GM23338 (cell line): ENCODE data around the gene TMTC2. TPM values are rescaled to one million over a fixed set of nuclear protein-coding genes. Genes with fewer than 3 reads are reported as not detected.

Source experiments
- CTCF ChIP-seq, 2 experiments: fragments of 200-600 bp in 1 of 2; sonication (generic) in 1 of 2; conservative IDR thresholded peaks; 2 replicates each; pipeline versions ENCODE4 v1.5.1 to v1.6.1; 2016 to 2017; ENCODE audit warnings: antibody characterized with exemption in 2 of 2, low read depth in 2 of 2, mild to moderate bottlenecking in 2 of 2, moderate library complexity in 1 of 2
- ETS1 ChIP-seq: IDR thresholded peaks from 2 replicates; pipeline ENCODE4 v1.6.1; 2016; ENCODE audit warnings: antibody characterized with exemption
- EZH2 ChIP-seq: fragments of 200-600 bp; sonication (generic); IDR thresholded peaks from one replicate; pipeline ENCODE4 v1.8.0; 2017; ENCODE audit warnings: antibody characterized with exemption, mild to moderate bottlenecking, low read depth; ENCODE audit not compliant: unreplicated experiment
- EZH2phosphoT487 ChIP-seq: fragments of 200-600 bp; sonication (generic); IDR thresholded peaks from one replicate; pipeline ENCODE4 v1.8.1; 2018; ENCODE audit warnings: antibody characterized with exemption; ENCODE audit not compliant: unreplicated experiment
- JUNB ChIP-seq: IDR thresholded peaks from one replicate; pipeline ENCODE4 v1.6.1; 2016; ENCODE audit warnings: antibody characterized with exemption; ENCODE audit not compliant: unreplicated experiment
- NANOG ChIP-seq: IDR thresholded peaks from 2 replicates; pipeline ENCODE4 v1.6.1; 2016; ENCODE audit warnings: antibody characterized with exemption, borderline replicate concordance
- POLR2AphosphoS5 ChIP-seq: IDR thresholded peaks from 2 replicates; pipeline ENCODE4 v1.6.1; 2016; ENCODE audit warnings: antibody characterized with exemption, low read depth
- STAT1 ChIP-seq: IDR thresholded peaks from one replicate; pipeline ENCODE4 v1.6.1; 2016; ENCODE audit warnings: antibody characterized with exemption; ENCODE audit not compliant: unreplicated experiment
- ZNF114 ChIP-seq: fragments of 250-450 bp; sonication (Bioruptor Pico); IDR thresholded peaks from 2 replicates; pipeline ENCODE4 v1.5.0; 2020; ENCODE audit warnings: mild to moderate bottlenecking, moderate library complexity
- ZNF462 ChIP-seq: fragments of 250-450 bp; sonication (Bioruptor Pico); IDR thresholded peaks from 2 replicates; pipeline ENCODE4 v1.5.0; 2020; ENCODE audit warnings: mild to moderate bottlenecking, moderate library complexity
- polyA plus RNA-seq: library from polyadenylated mRNA; unstranded; fragments of >200 nt; fragmentation: Nextera tagmentation; extraction: Ambion mirVana; gene quantifications from 2 replicates; pipeline ENCODE4 v1.2.1, GENCODE V29; 2016
- total RNA-seq: library from RNA; depleted of rRNA; stranded (reverse); fragments of >200 nt; shearing (Covaris generic); gene quantifications from 2 replicates; pipeline ENCODE4 v1.2.3, GENCODE V29; 2014

Gene TMTC2
- total and polyA plus RNA-seq, 2 experiments from 2014 or later: 0.57 to 6.5 TPM

GRCh38 chr12:83181074-83181473 lies 494.4 kb downstream of the TMTC2 start (continued):
- TF ChIP-seq ZNF462 (CRISPR knock-in tag) (no peak), ETS1 (no peak), STAT1 (no peak), CTCF (conservative IDR thresholded peaks at IDR 0.05; ENCODE audit: low read depth in 2 of 2) (no peak), JUNB (no peak), EZH2phosphoT487 (no peak), POLR2AphosphoS5 (no peak), NANOG (no peak), EZH2 (no peak), ZNF114 (CRISPR knock-in tag) (no peak)
